Stimulated activated naive B cell treated with anti-CD40 and anti-IgM and Interleukin-4, amounts not matched to agents 10 μg/mL and 1 μg/mL and 100 μg/mL, for 72 hours (primary cell): ENCODE results near the gene SAP130.

Source experiments
- ATAC-seq, 2 donors: fragments of 150-1000 bp; cut with Tn5 transposase; replicated peaks; 2 replicates each; pipeline ENCODE4 v1.10.0; 2021; ENCODE audit warnings: moderate library complexity in 1 of 2
- DNase-seq: peaks from one replicate; pipeline ENCODE4 v3.0.0; 2021
- H3K27ac Mint-ChIP-seq: one replicate; pipeline ENCODE4 v1.8.0; 2022; ENCODE audit warnings: mild to moderate bottlenecking, mixed read lengths
- H3K27me3 Mint-ChIP-seq, 2 donors: one replicate each; pipeline ENCODE4 v1.8.0; 2022; ENCODE audit warnings: mixed read lengths in 2 of 2
- H3K36me3 Mint-ChIP-seq, 2 donors: one replicate each; pipeline ENCODE4 v1.8.0; 2022; ENCODE audit warnings: mixed read lengths in 2 of 2, mild to moderate bottlenecking in 1 of 2
- H3K4me1 Mint-ChIP-seq, 2 donors: one replicate each; pipeline ENCODE4 v1.8.0; 2022; ENCODE audit warnings: mixed read lengths in 2 of 2, mild to moderate bottlenecking in 1 of 2
- H3K4me3 Mint-ChIP-seq, 2 donors: one replicate each; pipeline ENCODE4 v1.8.0; 2022; ENCODE audit warnings: mild to moderate bottlenecking in 2 of 2, mixed read lengths in 2 of 2, moderate library complexity in 1 of 2
- H3K9me3 Mint-ChIP-seq, 2 donors: one replicate each; pipeline ENCODE4 v1.8.0; 2022; ENCODE audit warnings: mixed read lengths in 2 of 2, mild to moderate bottlenecking in 1 of 2

The SAP130 gene

DNA sequence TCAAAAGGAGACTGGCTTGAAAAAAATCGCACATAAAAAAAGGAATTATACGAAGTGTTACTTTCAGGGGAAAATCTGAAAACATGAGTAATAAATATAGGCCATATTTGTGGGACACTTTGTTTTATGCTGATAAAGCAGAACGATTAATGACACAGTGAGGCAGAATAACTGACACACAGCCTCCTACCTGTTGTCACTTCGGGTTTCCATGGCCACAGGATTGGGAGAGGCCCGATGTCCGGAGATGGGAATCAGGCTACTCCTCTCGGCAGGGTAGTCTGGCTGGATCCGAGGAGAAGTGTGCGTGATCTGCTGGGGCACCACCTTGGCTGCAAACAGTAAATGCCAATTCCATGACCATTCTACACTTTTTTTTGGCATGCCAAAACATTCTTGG lies 31.7 kb downstream of the SAP130 start:
- peaks cover 35 to 51% of the 10 kb centered on the region in 2 donors for H3K36me3 Mint-ChIP-seq

DNA sequence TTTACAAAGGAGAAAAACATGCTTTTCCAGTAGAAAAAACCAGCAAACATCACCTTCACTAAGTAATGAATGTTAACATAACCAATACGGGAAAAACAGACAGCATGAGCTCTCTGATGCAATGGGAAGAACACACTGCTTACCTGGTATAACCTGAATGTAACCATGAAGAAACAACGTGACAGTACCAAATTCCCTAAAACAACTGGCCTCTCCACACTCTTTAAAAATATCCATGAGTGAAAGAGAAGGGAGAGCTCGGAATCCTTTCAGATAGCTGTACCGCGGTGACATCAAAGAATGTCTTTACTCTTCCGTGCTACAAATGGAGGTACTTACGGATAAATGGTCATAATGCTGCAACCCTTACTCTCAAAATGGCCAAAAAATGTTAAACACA lies 32.1 kb downstream of the SAP130 start:
- Mint-ChIP-seq H3K27ac (no peak overlapping the region), H3K4me3 (no peak overlapping the region), H3K27me3 (no peaks in the 10 kb centered on the region), H3K9me3 (no peaks in the 10 kb centered on the region), H3K36me3 (peaks cover 35 to 51% of the 10 kb centered on the region in 2 donors), H3K4me1 (no peaks in the 10 kb centered on the region)
- ATAC-seq = no peak
- DNase-seq = no peak

More for the DNA sequence above, 31.7 kb downstream of the SAP130 start:
- H3K27ac Mint-ChIP-seq = no peak overlapping the region
- no peaks in the 10 kb centered on the region for H3K9me3 Mint-ChIP-seq
- no peak for ATAC-seq
- DNase-seq = no peak
- H3K4me1 Mint-ChIP-seq = no peaks in the 10 kb centered on the region
- H3K27me3 Mint-ChIP-seq = no peaks in the 10 kb centered on the region
- no peak overlapping the region for H3K4me3 Mint-ChIP-seq

DNA sequence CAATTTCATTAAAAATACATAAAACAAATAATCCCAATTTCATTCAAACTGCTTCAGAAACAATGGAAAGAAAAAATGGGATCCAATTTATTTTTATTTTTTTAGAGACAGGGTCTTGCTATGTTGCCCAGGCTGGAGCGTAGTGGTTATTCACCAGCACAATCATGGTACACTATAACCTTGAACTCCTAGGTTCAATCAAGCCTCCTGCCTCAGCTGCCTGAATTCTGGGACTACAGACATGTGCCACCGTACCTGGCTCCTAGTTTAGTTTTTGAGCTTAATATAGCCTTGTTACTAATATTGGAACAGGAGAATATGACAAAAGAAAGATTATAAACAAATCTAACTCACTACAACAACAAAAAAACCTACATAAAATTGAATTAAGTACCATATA lies 34.2 kb downstream of the SAP130 start:
- no peaks in the 10 kb centered on the region for H3K9me3 Mint-ChIP-seq
- DNase-seq (no peak), ATAC-seq (no peak)
- H3K27me3 Mint-ChIP-seq = no peaks in the 10 kb centered on the region
- no peak overlapping the region for H3K27ac Mint-ChIP-seq
- no peak overlapping the region for H3K4me3 Mint-ChIP-seq
- no peaks in the 10 kb centered on the region for H3K4me1 Mint-ChIP-seq
- peaks cover 24 to 38% of the 10 kb centered on the region in 2 donors for H3K36me3 Mint-ChIP-seq

DNA sequence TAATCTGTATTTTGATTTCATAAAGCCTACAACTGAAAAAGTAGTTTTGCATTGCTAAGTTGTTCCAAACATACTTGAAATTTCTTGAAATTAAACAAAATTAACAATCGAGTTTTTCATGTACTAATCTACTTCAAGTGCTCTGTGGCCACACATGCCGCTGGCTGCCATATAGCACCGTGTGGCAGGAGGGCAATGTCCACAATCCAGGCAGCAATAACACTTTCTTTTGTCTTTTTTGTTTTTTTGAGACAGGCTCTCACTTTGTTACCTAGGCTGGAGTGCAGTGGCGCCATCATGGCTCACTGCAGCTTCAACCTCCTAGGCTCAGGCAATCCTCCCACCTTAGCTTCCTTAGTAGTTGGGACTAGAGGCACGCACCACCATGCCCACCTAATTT lies 36.1 kb downstream of the SAP130 start:
- DNase-seq (no peak), ATAC-seq (no peak)
- peaks cover 19 to 35% of the 10 kb centered on the region in 2 donors for H3K36me3 Mint-ChIP-seq
- H3K9me3 Mint-ChIP-seq = no peaks in the 10 kb centered on the region
- H3K27me3 Mint-ChIP-seq = no peaks in the 10 kb centered on the region
- H3K4me1 Mint-ChIP-seq = no peaks in the 10 kb centered on the region
- no peak overlapping the region for H3K4me3 Mint-ChIP-seq
- H3K27ac Mint-ChIP-seq = no peak overlapping the region

DNA sequence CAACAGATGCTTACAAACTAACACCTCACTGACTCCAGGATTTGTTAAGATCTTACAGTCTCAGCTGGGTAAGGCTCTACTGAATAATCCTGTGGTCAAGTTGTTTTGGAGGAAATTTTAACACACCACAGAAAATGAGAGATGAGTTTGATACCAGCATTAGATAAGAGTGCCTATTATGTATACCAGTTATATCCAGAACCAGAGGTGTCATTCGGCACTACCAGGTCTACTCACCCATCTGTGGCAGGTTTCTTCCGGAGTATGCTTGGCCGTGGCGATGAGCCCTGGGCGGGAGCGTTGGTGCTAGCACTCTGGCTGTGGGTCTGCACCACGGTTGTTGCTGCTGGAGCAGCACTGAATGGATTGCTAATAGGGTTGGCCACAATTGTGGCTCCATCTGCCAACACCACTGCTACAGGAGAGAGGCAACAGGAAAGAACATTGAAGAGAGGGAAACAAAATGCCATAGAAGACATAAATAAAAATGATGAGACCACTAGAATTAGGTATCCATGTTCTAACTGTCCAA lies 41.2 kb downstream of the SAP130 start:
- no peaks in the 10 kb centered on the region for H3K27me3 Mint-ChIP-seq
- no peak overlapping the region for H3K4me3 Mint-ChIP-seq
- H3K4me1 Mint-ChIP-seq = no peaks in the 10 kb centered on the region
- ATAC-seq (no peak), DNase-seq (no peak)
- H3K9me3 Mint-ChIP-seq = no peaks in the 10 kb centered on the region
- H3K27ac Mint-ChIP-seq = peak overlapping the region; percentile 68
- peaks cover 40 to 52% of the 10 kb centered on the region in 2 donors for H3K36me3 Mint-ChIP-seq

DNA sequence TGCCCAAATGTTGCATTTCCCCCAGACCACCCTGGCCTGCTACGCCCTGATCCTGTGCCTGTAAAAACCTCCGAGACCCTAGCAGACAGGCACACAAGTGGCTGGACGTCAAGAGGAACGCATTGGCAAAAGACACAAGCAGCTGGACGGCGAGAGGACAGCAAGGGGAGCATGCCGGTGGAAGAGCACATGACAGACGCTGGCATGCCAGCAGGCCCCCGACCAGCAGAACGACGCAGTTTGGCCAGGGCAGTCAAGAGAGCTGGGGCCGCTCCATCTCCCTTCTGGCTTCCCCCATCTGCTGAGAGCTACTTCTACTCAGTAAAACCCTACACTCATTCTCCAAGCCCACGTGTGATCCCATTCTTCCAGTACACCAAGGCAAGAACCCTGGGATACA lies 42.1 kb downstream of the SAP130 start:
- no peak overlapping the region for H3K4me3 Mint-ChIP-seq

DNA sequence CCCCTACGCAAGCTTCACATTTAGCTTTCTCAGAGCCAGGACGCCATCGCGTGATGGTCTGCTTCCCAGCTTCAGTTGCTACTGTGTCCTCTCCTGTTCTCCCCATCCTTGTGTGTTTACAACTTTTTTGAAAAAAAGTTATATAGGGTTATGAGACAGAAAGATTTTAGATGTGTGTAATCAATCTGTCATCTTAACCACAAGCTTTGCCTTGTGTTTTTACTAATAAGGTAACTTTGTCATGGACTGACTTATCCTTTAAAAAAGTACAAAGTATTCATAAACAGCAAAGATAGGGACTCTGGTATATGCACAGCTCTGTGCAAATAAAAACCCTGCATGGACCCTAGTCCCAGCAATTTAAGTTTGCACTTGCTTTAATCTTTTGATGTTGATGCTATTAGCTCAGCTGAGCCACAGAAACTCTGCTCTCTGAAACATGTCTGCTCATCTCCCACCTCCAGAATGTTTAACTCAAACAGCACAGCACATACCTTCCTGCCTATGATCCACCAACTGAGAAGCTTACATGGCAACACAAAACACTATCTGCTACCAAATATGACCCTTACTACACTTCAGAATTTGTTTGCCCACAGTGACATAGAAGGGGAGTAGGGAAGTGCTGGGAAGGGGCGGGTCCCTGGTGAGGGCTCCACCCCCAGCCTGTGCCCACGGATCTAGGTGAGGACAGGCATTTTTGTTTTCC lies 42.7 kb downstream of the SAP130 start:
- ATAC-seq (no peak), DNase-seq (no peak)
- H3K9me3 Mint-ChIP-seq = no peaks in the 10 kb centered on the region
- no peaks in the 10 kb centered on the region for H3K4me1 Mint-ChIP-seq
- peaks cover 42 to 52% of the 10 kb centered on the region in 2 donors for H3K36me3 Mint-ChIP-seq
- no peaks in the 10 kb centered on the region for H3K27me3 Mint-ChIP-seq
- no peak overlapping the region for H3K27ac Mint-ChIP-seq
- H3K4me3 Mint-ChIP-seq = no peak overlapping the region

More for the DNA sequence above, 42.1 kb downstream of the SAP130 start:
- Mint-ChIP-seq H3K27ac (no peak overlapping the region), H3K9me3 (no peaks in the 10 kb centered on the region), H3K4me1 (no peaks in the 10 kb centered on the region), H3K27me3 (no peaks in the 10 kb centered on the region), H3K36me3 (peaks cover 40 to 52% of the 10 kb centered on the region in 2 donors)
- ATAC-seq (no peak), DNase-seq (no peak)

DNA sequence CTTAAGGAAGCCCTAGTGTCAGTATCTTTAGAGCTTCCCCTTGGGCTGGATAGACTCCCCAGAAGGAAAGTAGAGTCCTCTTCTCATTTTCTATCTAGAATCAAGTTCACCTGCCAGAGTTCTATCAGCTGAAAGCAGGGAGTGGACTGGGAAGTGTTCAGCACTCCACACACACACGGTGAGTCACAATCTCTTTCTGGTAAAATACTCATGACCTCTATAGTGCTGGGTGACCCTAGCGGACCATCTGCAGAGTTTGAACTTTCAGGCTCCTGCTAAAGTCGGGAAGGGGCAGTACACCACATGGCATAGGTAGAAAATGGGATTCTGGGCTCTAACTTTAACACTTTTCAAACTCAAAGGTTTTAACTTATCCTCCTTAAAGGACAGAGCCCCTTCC lies 43.3 kb downstream of the SAP130 start:
- H3K27me3 Mint-ChIP-seq = no peaks in the 10 kb centered on the region
- no peaks in the 10 kb centered on the region for H3K4me1 Mint-ChIP-seq
- H3K27ac Mint-ChIP-seq = no peak overlapping the region
- no peaks in the 10 kb centered on the region for H3K9me3 Mint-ChIP-seq
- DNase-seq (no peak), ATAC-seq (no peak)
- H3K4me3 Mint-ChIP-seq = no peak overlapping the region
- peaks cover 41 to 50% of the 10 kb centered on the region in 2 donors for H3K36me3 Mint-ChIP-seq

DNA sequence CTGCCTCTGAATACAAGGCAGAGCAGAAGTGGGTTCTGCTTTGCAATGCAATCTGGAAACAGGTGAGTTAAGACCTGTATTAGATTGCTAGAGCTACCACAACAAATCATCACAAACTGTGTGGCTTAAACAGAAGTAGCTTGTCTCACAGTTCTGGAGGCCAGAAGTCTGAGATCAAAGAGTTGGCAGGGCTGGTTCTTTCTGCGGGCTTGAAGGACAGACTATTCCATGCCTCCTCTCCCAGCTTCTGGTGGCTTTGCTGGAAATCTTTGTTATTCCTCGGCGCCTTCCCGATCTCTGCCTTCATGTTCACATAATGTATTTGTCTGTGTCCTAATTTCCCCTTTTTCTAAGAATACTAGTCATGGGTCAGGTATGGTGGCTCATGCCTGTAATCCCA lies 58.4 kb downstream of the SAP130 start:
- H3K4me1 Mint-ChIP-seq = peaks cover 3 to 9% of the 10 kb centered on the region in 2 donors
- H3K36me3 Mint-ChIP-seq = peaks cover 46 to 60% of the 10 kb centered on the region in 2 donors
- no peaks in the 10 kb centered on the region for H3K27me3 Mint-ChIP-seq
- DNase-seq (no peak), ATAC-seq (no peak)
- H3K4me3 Mint-ChIP-seq = no peak overlapping the region
- no peaks in the 10 kb centered on the region for H3K9me3 Mint-ChIP-seq
- H3K27ac Mint-ChIP-seq = no peak overlapping the region

DNA sequence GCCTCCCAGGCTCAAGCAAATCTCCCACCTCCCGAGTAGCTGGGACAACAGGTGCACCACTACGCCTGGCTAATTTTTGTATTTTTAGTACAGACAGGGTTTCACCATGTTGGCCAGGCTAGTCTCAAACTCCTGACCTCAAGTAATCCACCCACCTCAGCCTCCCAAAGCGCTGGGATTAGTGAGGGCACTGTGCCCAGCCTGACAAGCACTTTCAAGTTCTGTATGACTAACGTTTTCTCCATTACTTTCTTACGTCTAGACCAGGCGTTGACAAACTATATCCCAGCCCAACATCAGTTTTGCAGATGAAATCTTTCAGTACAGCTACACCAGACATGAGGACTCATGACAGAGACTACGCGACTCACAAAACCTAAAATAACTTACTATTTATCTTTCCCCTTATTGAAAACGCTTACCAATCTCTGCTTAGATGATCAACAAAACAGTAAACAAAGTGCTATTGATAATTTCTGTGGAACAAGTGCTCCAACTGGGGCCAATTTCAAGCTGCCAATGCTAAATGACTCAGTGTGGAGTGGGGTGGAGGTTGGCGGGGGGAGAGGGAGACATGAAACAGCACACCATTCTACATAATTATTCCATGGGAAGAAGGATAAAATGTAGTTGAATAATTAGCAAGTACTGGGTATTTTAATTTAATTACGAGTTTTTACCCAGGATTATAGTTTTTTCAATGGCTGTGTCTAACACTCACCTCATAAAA lies 59.1 kb downstream of the SAP130 start:
- Mint-ChIP-seq H3K4me1 (peaks cover 3 to 9% of the 10 kb centered on the region in 2 donors), H3K4me3 (no peak overlapping the region), H3K27me3 (no peaks in the 10 kb centered on the region), H3K9me3 (no peaks in the 10 kb centered on the region), H3K36me3 (peaks cover 42 to 58% of the 10 kb centered on the region in 2 donors), H3K27ac (no peak overlapping the region)
- ATAC-seq (no peak), DNase-seq (no peak)

DNA sequence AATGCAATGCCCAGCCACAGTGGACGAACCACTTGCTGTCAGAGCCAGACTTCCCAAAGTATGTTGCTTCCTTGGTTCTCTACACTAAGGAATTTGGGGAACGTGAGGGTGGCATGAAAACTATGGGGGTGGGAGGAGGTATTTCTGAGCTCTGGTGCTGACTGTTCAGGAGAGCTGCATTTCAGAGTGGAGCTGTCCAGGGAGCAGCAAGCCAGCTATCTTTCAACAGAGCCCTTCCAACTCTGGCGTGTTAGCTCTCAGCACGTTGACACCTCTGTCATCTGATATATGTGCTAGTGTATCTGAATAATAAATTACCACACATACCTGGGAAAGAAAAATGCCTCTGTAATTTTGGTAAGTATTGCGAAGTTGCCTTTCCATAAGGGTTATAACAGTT lies 66.1 kb downstream of the SAP130 start:
- no peaks in the 10 kb centered on the region for H3K9me3 Mint-ChIP-seq

DNA sequence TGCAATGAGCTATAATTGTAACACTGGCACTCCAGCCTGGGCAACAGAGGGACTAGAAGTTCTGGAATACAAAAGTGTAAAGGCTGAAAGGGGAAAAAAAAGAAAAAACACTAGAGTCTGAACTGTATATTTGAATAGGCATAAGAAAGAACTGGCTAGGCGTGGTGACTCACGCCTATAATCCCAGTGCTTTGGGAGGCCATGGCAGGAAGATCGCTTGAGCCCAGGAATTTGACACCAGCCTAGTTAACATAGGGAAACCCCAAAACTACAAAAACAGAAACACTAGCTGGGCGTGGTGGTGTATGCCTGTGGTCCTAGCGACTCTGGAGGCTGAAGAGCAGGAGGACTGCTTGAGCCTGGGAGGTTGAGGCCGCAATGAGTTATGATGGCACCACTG lies 70.6 kb downstream of the SAP130 start:
- H3K4me3 Mint-ChIP-seq = no peak overlapping the region
- no peaks in the 10 kb centered on the region for H3K27me3 Mint-ChIP-seq
- peaks cover 27 to 44% of the 10 kb centered on the region in 2 donors for H3K36me3 Mint-ChIP-seq
- H3K27ac Mint-ChIP-seq = no peak overlapping the region
- H3K9me3 Mint-ChIP-seq = no peaks in the 10 kb centered on the region
- ATAC-seq (no peak), DNase-seq (no peak)
- H3K4me1 Mint-ChIP-seq = peaks cover 0 to 4% of the 10 kb centered on the region in 2 donors

More for the DNA sequence above, 66.1 kb downstream of the SAP130 start:
- ATAC-seq = no peak
- H3K4me3 Mint-ChIP-seq = no peak overlapping the region
- DNase-seq = no peak
- H3K36me3 Mint-ChIP-seq = peaks cover 41 to 59% of the 10 kb centered on the region in 2 donors
- no peak overlapping the region for H3K27ac Mint-ChIP-seq
- H3K27me3 Mint-ChIP-seq = no peaks in the 10 kb centered on the region
- H3K4me1 Mint-ChIP-seq = peaks cover 0 to 3% of the 10 kb centered on the region in 2 donors

DNA sequence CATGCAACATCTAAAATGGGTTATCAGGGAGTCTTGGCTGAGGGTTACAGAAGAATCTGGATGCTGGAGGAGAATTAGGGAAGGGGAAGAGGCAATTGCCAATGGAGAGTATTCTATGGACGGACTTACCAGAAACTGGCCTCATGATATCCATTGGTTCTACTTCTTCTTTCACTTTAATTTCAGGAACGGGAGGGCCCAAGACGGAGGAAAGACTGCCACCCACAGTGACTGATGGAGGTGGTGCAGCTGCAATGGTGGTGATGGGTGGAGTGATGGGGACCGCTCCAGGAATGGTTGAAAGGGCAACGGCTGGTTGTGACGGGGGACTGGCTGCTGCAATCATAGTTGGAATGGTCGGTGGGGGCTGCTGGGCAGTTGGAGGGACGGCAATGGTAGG lies 73.0 kb downstream of the SAP130 start:
- Mint-ChIP-seq H3K9me3 (no peaks in the 10 kb centered on the region), H3K27me3 (no peaks in the 10 kb centered on the region), H3K27ac (no peak overlapping the region), H3K4me3 (no peak overlapping the region), H3K36me3 (peaks cover 19 to 34% of the 10 kb centered on the region in 2 donors), H3K4me1 (peaks cover 7 to 13% of the 10 kb centered on the region in 2 donors)
- ATAC-seq (no peak), DNase-seq (no peak)

DNA sequence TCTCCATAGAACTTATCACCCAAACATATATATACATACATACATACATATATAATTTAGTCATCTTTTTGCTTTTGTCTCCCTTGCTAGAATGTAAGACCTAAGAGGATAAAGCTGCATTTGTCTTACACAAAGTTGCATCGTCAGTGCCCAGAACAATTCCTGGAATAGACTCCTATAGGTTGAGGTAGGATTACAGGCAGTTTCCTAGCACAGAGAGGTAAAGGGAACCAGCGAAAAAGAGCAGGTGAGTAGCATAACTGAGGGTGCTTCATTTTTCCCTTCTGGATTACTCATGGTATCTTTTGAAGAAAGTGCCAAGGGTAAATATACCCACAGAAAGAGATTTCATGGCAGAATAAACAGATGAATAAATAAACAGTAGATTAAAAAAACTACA lies 74.0 kb downstream of the SAP130 start:
- no peaks in the 10 kb centered on the region for H3K27me3 Mint-ChIP-seq
- ATAC-seq (no peak), DNase-seq (no peak)
- H3K36me3 Mint-ChIP-seq = peaks cover 18 to 28% of the 10 kb centered on the region in 2 donors
- H3K9me3 Mint-ChIP-seq = no peaks in the 10 kb centered on the region
- H3K27ac Mint-ChIP-seq = no peak overlapping the region
- H3K4me3 Mint-ChIP-seq = no peak overlapping the region
- H3K4me1 Mint-ChIP-seq = peaks cover 7 to 13% of the 10 kb centered on the region in 2 donors
